Heart left ventricle (tissue), 16 donors: ENCODE results near the gene DPM2. TPM values are rescaled to one million over a fixed set of nuclear protein-coding genes. Genes with fewer than 3 reads are reported as not detected.
A peak's percentile ranks its signal among the peaks of the same experiment; 100 is the strongest.

ENCODE experiments used
- ATAC-seq, 4 donors: fragments of 200-7000 bp; cut with Tn5 transposase; one replicate each; pipeline ENCODE4 v1.9.1; 2020 to 2022; ENCODE audit warnings: moderate library complexity in 4 of 4, mild to moderate bottlenecking in 3 of 4, moderate number of reproducible peaks in 1 of 4
- DNase-seq, 5 donors: peaks; one replicate each; pipeline ENCODE4 v3.0.0-alpha.2; 2020
- H3K27ac ChIP-seq, 12 donors: fragments of 200-600 bp; sonication (generic) in 4 of 12; one replicate each; pipeline versions ENCODE4 v1.5.0 to v1.8.0; 2016 to 2022; ENCODE audit warnings: mild to moderate bottlenecking in 2 of 12
- H3K27me3 ChIP-seq, 9 donors: fragments of 200-600 bp; sonication (generic) in 2 of 9; one replicate each; pipeline versions ENCODE4 v1.5.1 to v1.8.0; 2016 to 2022; ENCODE audit warnings: mild to moderate bottlenecking in 3 of 9
- H3K36me3 ChIP-seq, 9 donors: fragments of 200-600 bp; sonication (generic) in 2 of 9; one replicate each; pipeline versions ENCODE4 v1.5.0 to v1.8.0; 2018 to 2022; ENCODE audit warnings: mild to moderate bottlenecking in 2 of 9
- H3K4me1 ChIP-seq, 12 donors: fragments of 200-600 bp; sonication (generic) in 4 of 12; one replicate each; pipeline versions ENCODE4 v1.5.0 to v1.8.0; 2016 to 2022; ENCODE audit warnings: mild to moderate bottlenecking in 3 of 12
- H3K4me3 ChIP-seq, 12 donors: fragments of 200-600 bp; sonication (generic) in 4 of 12; one replicate each; pipeline versions ENCODE4 v1.5.0 to v1.8.0; 2017 to 2022; ENCODE audit warnings: mild to moderate bottlenecking in 9 of 12, moderate library complexity in 4 of 12
- H3K9me3 ChIP-seq, 12 donors: fragments of 200-600 bp; sonication (generic) in 4 of 12; one replicate each; pipeline versions ENCODE4 v1.5.0 to v1.8.0; 2016 to 2022; ENCODE audit warnings: mild to moderate bottlenecking in 1 of 12
- CTCF ChIP-seq, 12 donors: fragments of 200-600 bp; sonication (generic) in 4 of 12; IDR thresholded peaks; one replicate each; pipeline versions ENCODE4 v1.5.0 to v1.8.0; 2018 to 2022; ENCODE audit warnings: antibody characterized with exemption in 12 of 12, mild to moderate bottlenecking in 5 of 12
- POLR2A ChIP-seq, 2 donors: fragments of 450-650 bp; IDR thresholded peaks; one replicate each; pipeline ENCODE4 v1.6.1; 2017; ENCODE audit warnings: antibody characterized with exemption in 2 of 2, mild to moderate bottlenecking in 2 of 2, moderate library complexity in 2 of 2
- WGBS, 4 donors: extraction: QIAGEN DNeasy Blood & Tissue Kit in 2 of 4; methylation state at CpG; one replicate each; pipeline versions ENCODE4 v1.1.5 to v1.1.7; 2013 to 2018; 5-methylcytosine and 5-hydroxymethylcytosine counted together
- intact Hi-C, 10 donors: fragments of 100-400 bp; cut with DNase I; formaldehyde crosslinking; loops; one replicate each; pipeline versions ENCODE4 v1.11.1 to v1.14.2; 2022
- polyA plus RNA-seq, 2 donors: library from polyadenylated mRNA; stranded (reverse); fragments of 200-250 nt; gene quantifications; one replicate each; pipeline ENCODE4 v1.2.3, GENCODE V29; 2013
- total RNA-seq, 9 donors: library from RNA; depleted of rRNA in 2 of 9; stranded (reverse); fragments of >200 nt in 2 of 9; fragmentation: NEBNext Ultra II Directional in 3 of 9; extraction: Animal tissue kit (Norgen Biotek cat#: 25700) in 3 of 9; gene quantifications; one replicate each; pipeline versions ENCODE4 v1.1.0 to v1.2.4, GENCODE V29; 2016 to 2023
- donor health status: ischemic (EF 13 %, LVEDD 7.1; RV severe dilation, severe dysfunction).
- donor health status: healthy with polysubstance abuse.
- donor health status: DM: no; HTN: yes; CAD: no.
- donor health status: DM: no; HTN: no; CAD: no.
- donor health status: ischemic (EF 25% LVEDD 6.9; RV normal size, moderate dysfunction).
- donor health status: ischemic (EF 25% LVEDD 5.7; RV mildly dilated, moderate dysfunction).
- donor health status: healthy.
- donor health status: DM: yes; HTN: yes; CAD: no.
- donor health status: ischemic (EF 35%, LVEDD 5.7; RV mildly dilated, moderate dysfunction).
- donor health status: nonischemic (EF 11% LVEDD 7.7; RV severe dilation, severe dysfunction).
- donor health status: DM: yes; HTN: yes; CAD: no.
- donor health status: PGD.
- donor health status: ischemic (EF 29% LVEDD 5.4; RV normal size, mild dysfunction).
- donor health status: nonischemic (EF 23%, LVEDD 6.1; RV moderate dilation, normal function).

Gene DPM2
- total and polyA plus RNA-seq, 11 donors: 7.2 to 31.7 (median 13.5) TPM

GRCh38 chr9:127942216-127943010, 4.8 kb upstream of the DPM2 start:
- no peaks in the 10 kb centered on the region for H3K9me3 ChIP-seq
- TF ChIP-seq POLR2A (IDR thresholded peaks at IDR 0.05): no peak
- TF ChIP-seq CTCF (IDR thresholded peaks at IDR 0.05): peak; percentile 76 to 91 (median 86)
- H3K36me3 ChIP-seq: peaks cover 0 to 36% (median 18%) of the 10 kb centered on the region in 9 donors
- intact Hi-C loops: loop anchor here (1.0 to 5.0 kb wide), 5 partner anchors 92 to 176 kb away; no protein-coding TSS in a partner anchor
- no peaks in the 10 kb centered on the region for H3K27me3 ChIP-seq
- no peak overlapping the region for H3K27ac ChIP-seq
- H3K4me1 ChIP-seq: peaks cover 0 to 38% (median 26%) of the 10 kb centered on the region in 12 donors
- H3K4me3 ChIP-seq: no peak overlapping the region
- DNase-seq: peak; percentile 63 to 88 (median 75)
- WGBS, 4 donors: 59 to 65% (median 63%) methylated on average over 16 to 18 of the region's 18 CpGs
- ATAC-seq: peak; percentile 11 to 58 (median 50)

GRCh38 chr9:127941961-127942215, 4.2 kb upstream of the DPM2 start:
- Histone ChIP-seq H3K27ac (no peak overlapping the region), H3K4me1 (peaks cover 2 to 41% (median 29%) of the 10 kb centered on the region in 12 donors), H3K9me3 (no peaks in the 10 kb centered on the region), H3K4me3 (no peak overlapping the region), H3K27me3 (no peaks in the 10 kb centered on the region), H3K36me3 (peaks cover 0 to 36% (median 18%) of the 10 kb centered on the region in 9 donors)
- no peak for ATAC-seq
- intact Hi-C loops: loop anchor here (2.0 to 5.0 kb wide), 4 partner anchors 93 to 177 kb away; no protein-coding TSS in a partner anchor
- TF ChIP-seq POLR2A (IDR thresholded peaks at IDR 0.05): no peak
- TF ChIP-seq CTCF (IDR thresholded peaks at IDR 0.05): no peak
- 53 to 67% (median 59%) methylated on average over 3 of the region's 3 CpGs for WGBS, 4 donors
- DNase-seq: peak in 1 of 5 donors; percentile 20

- Histone ChIP-seq H3K27ac (no peak overlapping the region), H3K9me3 (no peaks in the 10 kb centered on the region), H3K4me3 (no peak overlapping the region), H3K36me3 (peaks cover 0 to 36% (median 18%) of the 10 kb centered on the region in 9 donors), H3K27me3 (no peaks in the 10 kb centered on the region), H3K4me1 (peaks cover 6 to 41% (median 29%) of the 10 kb centered on the region in 12 donors)
- intact Hi-C loops: loop anchor here in 4 of 10 donors (5.0 kb wide), 1 partner anchor 176 kb away; no protein-coding TSS in a partner anchor
- 81 to 84% (median 84%) methylated on average over 12 to 18 of the region's 18 CpGs for WGBS, 4 donors
- ATAC-seq: no peak
- TF ChIP-seq POLR2A (IDR thresholded peaks at IDR 0.05) (no peak), CTCF (IDR thresholded peaks at IDR 0.05) (no peak)
- DNase-seq: peak in 1 of 5 donors; percentile 36
Measured at GRCh38 chr9:127941062-127941960, 3.7 kb upstream of the DPM2 start.

- intact Hi-C loops: loop anchor here in 4 of 10 donors (5.0 kb wide), 1 partner anchor 177 kb away; no protein-coding TSS in a partner anchor
- no peaks in the 10 kb centered on the region for H3K9me3 ChIP-seq
- ATAC-seq (no peak), DNase-seq (no peak)
- peaks cover 0 to 36% (median 18%) of the 10 kb centered on the region in 9 donors for H3K36me3 ChIP-seq
- H3K27me3 ChIP-seq: no peaks in the 10 kb centered on the region
- WGBS, 4 donors: 85 to 90% (median 89%) methylated on average over 4 of the region's 4 CpGs
- no peak overlapping the region for H3K27ac ChIP-seq
- H3K4me3 ChIP-seq: no peak overlapping the region
- H3K4me1 ChIP-seq: peaks cover 6 to 41% (median 29%) of the 10 kb centered on the region in 12 donors
- TF ChIP-seq POLR2A (IDR thresholded peaks at IDR 0.05) (no peak), CTCF (IDR thresholded peaks at IDR 0.05) (no peak)
Measured at GRCh38 chr9:127940593-127940992, 2.9 kb upstream of the DPM2 start.
